HepG2 (cell line): ENCODE measurements around the gene PRM2. TPM values are rescaled to one million over a fixed set of nuclear protein-coding genes. Genes with fewer than 3 reads are reported as not detected.

ENCODE experiments used
- BRD4 ChIP-seq: sonication (generic); formaldehyde crosslinking; IDR thresholded peaks from 2 replicates; pipeline ENCODE4 v1.4.0; 2020; ENCODE audit warnings: missing genetic modification reagents
- CERS6 ChIP-seq: sonication (generic); formaldehyde crosslinking; IDR thresholded peaks from 2 replicates; pipeline ENCODE4 v1.5.0; 2020; ENCODE audit warnings: missing genetic modification reagents
- CHD2 ChIP-seq: IDR thresholded peaks from 2 replicates; pipeline ENCODE4 v1.6.1; 2011; ENCODE audit warnings: low read depth, low read length, improper control_type of control experiment
- E2F1 ChIP-seq: sonication (generic); formaldehyde crosslinking; IDR thresholded peaks from 2 replicates; pipeline ENCODE4 v1.5.0; 2020; ENCODE audit warnings: missing genetic modification reagents
- GZF1 ChIP-seq: sonication (generic); formaldehyde crosslinking; IDR thresholded peaks from 2 replicates; pipeline ENCODE4 v1.5.1; 2020; ENCODE audit warnings: mild to moderate bottlenecking, missing genetic modification reagents
- HIC2 ChIP-seq: sonication (generic); formaldehyde crosslinking; IDR thresholded peaks from 2 replicates; pipeline ENCODE4 v1.9.0; 2022; ENCODE audit warnings: low read depth, missing genetic modification reagents
- KAT2B ChIP-seq: fragments of 150-350 bp; IDR thresholded peaks from 2 replicates; pipeline ENCODE4 v1.6.1; 2014; ENCODE audit warnings: low read depth, low read length, borderline replicate concordance
- KAT7 ChIP-seq: IDR thresholded peaks from 2 replicates; pipeline ENCODE4 v1.6.1; 2018; ENCODE audit warnings: borderline replicate concordance, missing compliant biosample characterization
- MTA1 ChIP-seq: sonication (generic); formaldehyde crosslinking; IDR thresholded peaks from 2 replicates; pipeline ENCODE4 v1.4.0; 2020; ENCODE audit warnings: missing genetic modification reagents, mild to moderate bottlenecking, borderline replicate concordance
- NBN ChIP-seq: fragments of 450-650 bp; conservative IDR thresholded peaks from 2 replicates; pipeline ENCODE4 v1.6.1; 2017
- NONO ChIP-seq, 2 experiments: fragments of 450-650 bp in 1 of 2; sonication (generic) in 1 of 2; formaldehyde crosslinking in 1 of 2; IDR thresholded peaks in 1 of 2; conservative IDR thresholded peaks in 1 of 2; 2 replicates each; pipeline versions ENCODE4 v1.6.1 to v1.8.0; 2017 to 2022; ENCODE audit warnings: mild to moderate bottlenecking in 1 of 2, missing genetic modification reagents in 1 of 2, moderate library complexity in 1 of 2
- TEAD3 ChIP-seq: optimal IDR thresholded peaks from 2 replicates; pipeline ENCODE3; 2016; ENCODE audit warnings: borderline replicate concordance
- TOE1 ChIP-seq: sonication (generic); formaldehyde crosslinking; IDR thresholded peaks from 2 replicates; pipeline ENCODE4 v1.4.0; 2020; ENCODE audit warnings: mild to moderate bottlenecking, missing genetic modification reagents
- ZBTB8A ChIP-seq: sonication (generic); formaldehyde crosslinking; IDR thresholded peaks from 2 replicates; pipeline ENCODE4 v1.4.0; 2020; ENCODE audit warnings: mild to moderate bottlenecking, low read depth, missing genetic modification reagents, borderline replicate concordance
- ZEB1 ChIP-seq: IDR thresholded peaks from 2 replicates; pipeline ENCODE4 v1.6.1; 2012; ENCODE audit warnings: mild to moderate bottlenecking, low read depth, inconsistent platforms; ENCODE audit not compliant: insufficient replicate concordance
- ZFY ChIP-seq: sonication (generic); formaldehyde crosslinking; IDR thresholded peaks from 2 replicates; pipeline ENCODE4 v1.4.0; 2020; ENCODE audit warnings: missing genetic modification reagents
- ZIK1 ChIP-seq: sonication (generic); formaldehyde crosslinking; IDR thresholded peaks from 2 replicates; pipeline ENCODE4 v1.5.0; 2020; ENCODE audit warnings: mild to moderate bottlenecking, low read depth, missing genetic modification reagents, borderline replicate concordance
- ZNF292 ChIP-seq: sonication (generic); formaldehyde crosslinking; IDR thresholded peaks from 2 replicates; pipeline ENCODE4 v1.8.1; 2022; ENCODE audit warnings: mild to moderate bottlenecking, low read depth, missing genetic modification reagents, borderline replicate concordance
- ZNF451 ChIP-seq: sonication (generic); formaldehyde crosslinking; IDR thresholded peaks from 2 replicates; pipeline ENCODE4 v1.5.0; 2020; ENCODE audit warnings: mild to moderate bottlenecking, missing genetic modification reagents
- ZNF619 ChIP-seq: sonication (generic); formaldehyde crosslinking; IDR thresholded peaks from 2 replicates; pipeline ENCODE4 v1.4.0; 2020; ENCODE audit warnings: mild to moderate bottlenecking, missing genetic modification reagents
- ZNF737 ChIP-seq: sonication (generic); formaldehyde crosslinking; IDR thresholded peaks from 2 replicates; pipeline ENCODE4 v1.5.0; 2020; ENCODE audit warnings: missing genetic modification reagents, mild to moderate bottlenecking, borderline replicate concordance
- ZNF775 ChIP-seq: sonication (generic); formaldehyde crosslinking; IDR thresholded peaks from 2 replicates; pipeline ENCODE4 v1.4.0; 2020; ENCODE audit warnings: missing genetic modification reagents, mild to moderate bottlenecking, moderate library complexity, borderline replicate concordance
- ZNF777 ChIP-seq: sonication (generic); formaldehyde crosslinking; IDR thresholded peaks from 2 replicates; pipeline ENCODE4 v1.4.0; 2020; ENCODE audit warnings: missing genetic modification reagents
- ZNF839 ChIP-seq: sonication (generic); formaldehyde crosslinking; IDR thresholded peaks from 2 replicates; pipeline ENCODE4 v1.4.0; 2020; ENCODE audit warnings: missing genetic modification reagents, mild to moderate bottlenecking, borderline replicate concordance
- polyA plus RNA-seq, 8 experiments: library from polyadenylated mRNA; depleted of rRNA in 3 of 8; stranded (reverse) in 7 of 8; unstranded in 1 of 8; fragments of >200 nt; fragmentation: Illumina TruSeq in 4 of 8; extraction: Trizol in 4 of 8; gene quantifications; 2 replicates each; pipeline versions ENCODE4 v1.2.1 to v1.2.3, GENCODE V29; 2011 to 2016; ENCODE audit warnings: low read depth in 4 of 8, missing spikeins in 1 of 8, mixed read lengths in 1 of 8; ENCODE audit not compliant: insufficient read depth in 1 of 8
- total RNA-seq, 5 experiments: library from RNA; depleted of rRNA; stranded (reverse); fragments of >200 nt; fragmentation: Illumina TruSeq; extraction: Trizol; gene quantifications; 2 replicates each; pipeline ENCODE4 v1.2.3, GENCODE V29; 2016; ENCODE audit warnings: low read depth in 1 of 5

Gene PRM2
- total and polyA plus RNA-seq, 2 of the 13 experiments (the other 11 are each of a cell fraction or from before 2014, with no cell fraction given), result 0.54 TPM; not detected in 1

GRCh38 chr16:11272921-11273720 lies 3.2 kb downstream of the PRM2 start, which contains the start of gene PRM3 (continued):
- TF ChIP-seq ZNF292 (CRISPR knock-in tag) (peak; percentile 57), ZNF777 (CRISPR knock-in tag) (no peak), GZF1 (no peak), ZNF839 (CRISPR knock-in tag) (peak; percentile 79; the same call in 1 of the 2 replicates), KAT7 (no peak), ZEB1 (no peak), ZNF451 (0 out of 2 replicates have a peak, but pooled peaks have one; percentile 37), TOE1 (CRISPR knock-in tag) (no peak), ZNF619 (CRISPR knock-in tag) (0 out of 2 replicates have a peak, but pooled peaks have one; percentile 18), BRD4 (CRISPR knock-in tag) (no peak), ZFY (CRISPR knock-in tag) (0 out of 2 replicates have a peak, but pooled peaks have one; percentile 7), CHD2 (no peak), NONO (IDR thresholded peaks at IDR 0.05) (no peak), NONO (CRISPR knock-in tag; conservative IDR thresholded peaks at IDR 0.05) (0 out of 2 replicates have a peak, but pooled peaks have one; percentile 17), HIC2 (CRISPR knock-in tag) (0 out of 2 replicates have a peak, but pooled peaks have one; percentile 28), ZNF737 (CRISPR knock-in tag) (no peak), TEAD3 (CRISPR knock-in tag) (no peak), MTA1 (CRISPR knock-in tag) (peak; percentile 40; the same call in 1 of the 2 replicates), ZNF775 (CRISPR knock-in tag) (no peak), CERS6 (0 out of 2 replicates have a peak, but pooled peaks have one; percentile 1), E2F1 (CRISPR knock-in tag) (no peak), KAT2B (no peak), NBN (no peak), ZIK1 (CRISPR knock-in tag) (no peak), ZBTB8A (CRISPR knock-in tag) (no peak)
